Activated T-cell treated with anti-CD3 and anti-CD28 coated beads, Interleukin-2, amount 50 U/mL, for 24 hours (primary cell): Measurements from ENCODE around the gene DDX21.
"Not testable (repeated sequence)": the region's sequence is repeated elsewhere in the genome, so short reads cannot be mapped to it uniquely, and the experiment has no call there.

ENCODE experiments used
- DNase-seq: peaks from one replicate; pipeline ENCODE4 v3.0.0-alpha.2; 2020
- H3K27ac Mint-ChIP-seq: 2 replicates; pipeline ENCODE4 v1.8.0; 2020; ENCODE audit warnings: mild to moderate bottlenecking, mixed read lengths
- H3K27me3 Mint-ChIP-seq: 2 replicates; pipeline ENCODE4 v1.8.0; 2020; ENCODE audit warnings: mixed read lengths
- H3K36me3 Mint-ChIP-seq: 2 replicates; pipeline ENCODE4 v1.8.0; 2020; ENCODE audit warnings: low read depth, mixed read lengths
- H3K4me1 Mint-ChIP-seq: 2 replicates; pipeline ENCODE4 v1.8.0; 2020; ENCODE audit warnings: low read depth, mixed read lengths
- H3K4me3 Mint-ChIP-seq: 2 replicates; pipeline ENCODE4 v1.8.0; 2020; ENCODE audit warnings: mild to moderate bottlenecking, moderate library complexity, mixed read lengths
- H3K9me3 Mint-ChIP-seq: 2 replicates; pipeline ENCODE4 v1.8.0; 2020; ENCODE audit warnings: mixed read lengths

The DDX21 gene

DNA sequence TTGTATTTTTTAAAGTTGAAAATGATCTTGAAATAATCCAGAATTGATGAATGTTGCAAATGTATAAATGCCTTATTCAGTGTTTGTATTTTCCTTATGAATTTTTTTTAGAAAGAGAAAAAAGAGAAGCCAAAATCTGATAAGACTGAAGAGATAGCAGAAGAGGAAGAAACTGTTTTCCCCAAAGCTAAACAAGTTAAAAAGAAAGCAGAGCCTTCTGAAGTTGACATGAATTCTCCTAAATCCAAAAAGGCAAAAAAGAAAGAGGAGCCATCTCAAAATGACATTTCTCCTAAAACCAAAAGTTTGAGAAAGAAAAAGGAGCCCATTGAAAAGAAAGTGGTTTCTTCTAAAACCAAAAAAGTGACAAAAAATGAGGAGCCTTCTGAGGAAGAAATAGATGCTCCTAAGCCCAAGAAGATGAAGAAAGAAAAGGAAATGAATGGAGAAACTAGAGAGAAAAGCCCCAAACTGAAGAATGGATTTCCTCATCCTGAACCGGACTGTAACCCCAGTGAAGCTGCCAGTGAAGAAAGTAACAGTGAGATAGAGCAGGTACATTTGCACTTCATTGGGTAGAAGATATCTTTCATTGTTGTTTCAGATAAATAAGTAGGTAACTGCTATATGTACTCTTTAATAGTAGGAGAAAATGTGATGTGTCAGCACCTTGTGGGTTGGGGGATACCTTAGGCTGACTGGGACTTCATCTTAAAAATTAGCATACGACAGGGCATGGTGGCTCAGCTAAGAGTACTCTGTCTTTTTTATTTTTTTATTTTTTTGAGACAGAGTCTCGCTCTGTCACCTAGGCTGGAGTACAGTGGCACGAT lies 3.9 kb downstream of the DDX21 start:
- Mint-ChIP-seq H3K36me3 (peaks cover 95% of the 10 kb centered on the region), H3K9me3 (no peaks in the 10 kb centered on the region), H3K27ac (peak overlapping the region; percentile 88), H3K4me1 (peaks cover 53% of the 10 kb centered on the region), H3K27me3 (no peaks in the 10 kb centered on the region), H3K4me3 (peak overlapping the region; percentile 78)
- no peak for DNase-seq

- H3K4me1 Mint-ChIP-seq: peaks cover 59% of the 10 kb centered on the region
- no peaks in the 10 kb centered on the region for H3K9me3 Mint-ChIP-seq
- DNase-seq: no peak
- H3K36me3 Mint-ChIP-seq: peaks cover 98% of the 10 kb centered on the region
- no peaks in the 10 kb centered on the region for H3K27me3 Mint-ChIP-seq
- no peak overlapping the region for H3K4me3 Mint-ChIP-seq
- peak overlapping the region; percentile 59 for H3K27ac Mint-ChIP-seq
Measured at GRCh38 chr10:68963151-68963550, 7.2 kb downstream of the DDX21 start.

- Mint-ChIP-seq H3K4me3 (no peak overlapping the region), H3K4me1 (peaks cover 15% of the 10 kb centered on the region), H3K36me3 (peaks cover 99% of the 10 kb centered on the region), H3K27ac (peak overlapping the region; percentile 55), H3K9me3 (no peaks in the 10 kb centered on the region), H3K27me3 (no peaks in the 10 kb centered on the region)
- DNase-seq: no peak
Measured at GRCh38 chr10:68973975-68974374, 18.0 kb downstream of the DDX21 start.

GRCh38 chr10:68975936-68976473 lies 20.0 kb downstream of the DDX21 start:
- not testable (repeated sequence) for H3K4me3 Mint-ChIP-seq, H3K9me3 Mint-ChIP-seq, H3K27me3 Mint-ChIP-seq, H3K4me1 Mint-ChIP-seq, DNase-seq
- Mint-ChIP-seq H3K27ac (peak overlapping the region; percentile 33), H3K36me3 (peaks cover 98% of the 10 kb centered on the region)

DNA sequence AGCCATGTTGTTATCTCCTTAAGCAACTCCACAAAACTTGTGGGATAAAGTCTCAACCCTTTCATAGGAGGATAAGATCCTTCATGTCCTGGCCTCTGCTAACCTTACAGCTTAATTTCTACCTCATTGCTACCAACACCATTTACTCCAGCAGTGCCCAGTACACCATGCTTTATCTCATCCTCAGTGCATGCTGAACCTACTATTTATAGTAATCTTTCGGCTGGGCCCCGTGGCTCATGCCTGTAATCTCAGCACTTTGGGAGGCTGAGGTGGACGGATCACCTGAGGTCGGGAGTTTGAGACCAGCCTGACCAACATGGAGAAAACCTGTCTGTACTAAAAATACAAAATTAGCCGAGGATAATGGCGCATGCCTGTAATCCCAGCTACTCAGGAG lies 23.8 kb downstream of the DDX21 start:
- H3K4me1 Mint-ChIP-seq, H3K4me3 Mint-ChIP-seq, H3K9me3 Mint-ChIP-seq, DNase-seq, H3K27me3 Mint-ChIP-seq: not testable (repeated sequence)
- H3K36me3 Mint-ChIP-seq: peaks cover 97% of the 10 kb centered on the region
- H3K27ac Mint-ChIP-seq: peak overlapping the region; percentile 50

DNA sequence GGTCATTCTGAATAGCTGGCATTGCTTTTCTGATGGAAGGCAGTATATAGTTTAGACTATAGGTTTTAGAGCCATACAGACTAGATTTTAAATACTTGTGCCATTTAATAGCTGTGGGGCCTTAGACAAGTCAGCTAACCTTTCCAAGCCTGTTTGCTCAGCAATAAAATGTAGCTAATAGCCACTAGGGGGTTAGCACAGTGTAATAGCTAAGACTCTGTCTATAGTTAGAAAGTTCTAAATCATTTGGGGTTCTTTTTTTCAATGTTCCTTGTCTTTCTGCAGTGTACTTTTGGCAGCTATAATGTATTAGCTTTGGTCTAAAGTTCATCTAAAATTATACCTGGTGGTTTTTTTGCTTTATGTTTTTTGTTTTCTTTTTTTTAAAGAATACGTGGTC lies 25.1 kb downstream of the DDX21 start:
- Mint-ChIP-seq H3K27me3 (no peaks in the 10 kb centered on the region), H3K9me3 (no peaks in the 10 kb centered on the region), H3K27ac (peak overlapping the region; percentile 47), H3K36me3 (peaks cover 96% of the 10 kb centered on the region), H3K4me3 (no peak overlapping the region), H3K4me1 (peaks cover 6% of the 10 kb centered on the region)
- no peak for DNase-seq

- Mint-ChIP-seq H3K4me3 (no peak overlapping the region), H3K9me3 (no peaks in the 10 kb centered on the region), H3K27me3 (no peaks in the 10 kb centered on the region), H3K27ac (peak overlapping the region; percentile 23), H3K4me1 (peaks cover 13% of the 10 kb centered on the region), H3K36me3 (peaks cover 93% of the 10 kb centered on the region)
- no peak for DNase-seq
Measured at GRCh38 chr10:68982389-68982788, 26.4 kb downstream of the DDX21 start.

GRCh38 chr10:68987611-68988010 lies 31.6 kb downstream of the DDX21 start:
- H3K27me3 Mint-ChIP-seq: no peaks in the 10 kb centered on the region
- H3K4me1 Mint-ChIP-seq: peaks cover 52% of the 10 kb centered on the region
- no peak for DNase-seq
- H3K9me3 Mint-ChIP-seq: no peaks in the 10 kb centered on the region
- peak overlapping the region; percentile 92 for H3K4me3 Mint-ChIP-seq
- peak overlapping the region; percentile 95 for H3K27ac Mint-ChIP-seq
- peaks cover 67% of the 10 kb centered on the region for H3K36me3 Mint-ChIP-seq

DNA sequence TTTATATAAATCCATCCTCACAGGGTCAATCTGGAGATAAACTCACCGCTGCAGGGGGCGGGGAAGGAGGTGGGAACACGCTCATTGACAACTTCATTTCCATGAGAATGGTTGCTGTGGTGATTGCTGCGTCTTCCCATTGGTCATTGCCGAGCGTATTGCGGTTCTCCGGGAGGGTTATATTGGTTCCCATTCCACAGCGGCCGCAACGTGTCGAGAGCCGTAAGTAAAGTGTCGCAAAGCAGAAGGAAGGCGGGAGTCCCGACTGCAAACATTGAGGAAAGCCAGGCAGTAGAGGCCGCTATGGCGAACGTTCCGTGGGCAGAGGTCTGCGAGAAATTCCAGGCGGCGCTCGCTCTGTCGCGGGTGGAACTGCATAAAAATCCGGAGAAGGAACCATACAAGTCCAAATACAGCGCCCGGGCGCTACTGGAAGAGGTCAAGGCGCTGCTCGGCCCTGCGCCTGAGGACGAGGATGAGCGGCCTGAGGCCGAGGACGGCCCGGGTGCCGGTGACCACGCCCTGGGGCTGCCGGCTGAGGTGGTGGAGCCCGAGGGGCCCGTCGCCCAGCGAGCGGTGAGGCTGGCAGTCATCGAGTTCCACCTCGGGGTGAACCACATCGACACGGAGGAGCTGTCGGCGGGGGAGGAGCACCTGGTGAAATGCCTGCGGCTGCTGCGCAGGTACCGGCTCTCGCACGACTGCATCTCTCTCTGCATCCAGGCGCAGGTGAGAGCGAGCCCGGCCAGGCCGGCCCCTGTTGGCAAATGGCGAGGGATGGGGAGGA lies 32.8 kb downstream of the DDX21 start, which contains the start of gene KIFBP:
KIFBP (plus strand) TSS at position 274 of the 787 bp plus-strand sequence; CDS start at position 304, 30 bp downstream.
- Mint-ChIP-seq H3K27ac (peak within 1 kb of the TSS; percentile 95), H3K27me3 (no peaks in the 10 kb centered on the region), H3K4me1 (peaks cover 61% of the 10 kb centered on the region), H3K9me3 (no peaks in the 10 kb centered on the region), H3K4me3 (peak within 1 kb of the TSS; percentile 92), H3K36me3 (peaks cover 56% of the 10 kb centered on the region)
- DNase-seq: peak; percentile 83

GRCh38 chr10:68989317-68989990 lies 33.5 kb downstream of the DDX21 start:
- Mint-ChIP-seq H3K9me3 (no peaks in the 10 kb centered on the region), H3K4me1 (peaks cover 64% of the 10 kb centered on the region), H3K4me3 (peak overlapping the region; percentile 92), H3K36me3 (peaks cover 49% of the 10 kb centered on the region), H3K27me3 (no peaks in the 10 kb centered on the region), H3K27ac (peak overlapping the region; percentile 95)
- no peak for DNase-seq

GRCh38 chr10:68992636-68993440 lies 36.9 kb downstream of the DDX21 start:
- Mint-ChIP-seq H3K9me3 (no peaks in the 10 kb centered on the region), H3K4me1 (peaks cover 70% of the 10 kb centered on the region), H3K27ac (peak overlapping the region; percentile 60), H3K27me3 (no peaks in the 10 kb centered on the region), H3K36me3 (peaks cover 27% of the 10 kb centered on the region), H3K4me3 (no peak overlapping the region)
- no peak for DNase-seq

DNA sequence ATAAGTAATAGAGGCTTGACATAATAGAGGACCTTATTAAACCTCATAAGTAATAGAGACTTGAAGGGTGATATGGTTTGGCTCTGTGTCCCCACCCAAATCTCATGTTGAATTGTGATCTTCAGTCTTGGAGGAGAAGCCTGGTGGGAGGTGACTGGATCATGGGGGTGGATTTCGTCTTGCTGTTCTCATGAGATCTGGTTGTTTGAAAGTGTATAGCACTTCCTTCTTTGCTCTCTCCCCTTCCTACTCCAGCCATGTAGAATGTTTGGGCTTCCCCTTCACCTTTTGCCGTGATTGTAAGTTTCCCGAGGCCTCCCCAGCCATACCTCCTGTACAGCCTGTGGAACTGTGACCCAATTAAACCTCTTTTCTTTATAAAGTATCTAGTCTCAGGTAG lies 41.2 kb downstream of the DDX21 start:
- Mint-ChIP-seq H3K36me3 (peaks cover 24% of the 10 kb centered on the region), H3K9me3 (no peaks in the 10 kb centered on the region), H3K27me3 (no peaks in the 10 kb centered on the region), H3K4me3 (peak overlapping the region; percentile 30), H3K4me1 (peaks cover 53% of the 10 kb centered on the region), H3K27ac (peak overlapping the region; percentile 94)
- no peak for DNase-seq

DNA sequence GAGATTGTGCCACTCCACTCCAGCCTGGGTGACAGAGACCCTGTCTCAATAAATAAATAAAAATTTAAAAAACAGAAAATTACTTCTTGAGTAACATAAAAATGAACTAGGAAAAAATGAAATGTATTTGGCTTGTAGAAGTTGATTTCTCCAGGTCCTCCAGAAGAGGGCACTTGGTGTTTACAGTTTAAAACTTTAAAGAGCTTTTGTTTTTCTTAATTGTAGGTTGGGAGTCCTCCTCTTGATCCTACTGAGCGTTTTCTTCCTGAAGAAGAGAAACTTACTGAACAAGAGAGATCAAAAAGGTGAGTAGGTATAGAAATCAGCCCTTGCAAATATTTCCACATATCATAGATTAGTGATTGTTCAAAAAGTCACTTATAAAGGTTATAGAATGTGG lies 48.9 kb downstream of the DDX21 start:
- Mint-ChIP-seq H3K4me1 (peaks cover 12% of the 10 kb centered on the region), H3K27ac (no peak overlapping the region), H3K4me3 (no peak overlapping the region), H3K27me3 (no peaks in the 10 kb centered on the region), H3K9me3 (no peaks in the 10 kb centered on the region), H3K36me3 (peaks cover 37% of the 10 kb centered on the region)
- DNase-seq: no peak
